GM04504 (cell line): ENCODE results near the gene MORC2.

Source experiments
- DNase-seq: peaks from one replicate; pipeline ENCODE4 v3.0.0-alpha.2; 2012; ENCODE audit warnings: low read depth

Gene MORC2

DNA sequence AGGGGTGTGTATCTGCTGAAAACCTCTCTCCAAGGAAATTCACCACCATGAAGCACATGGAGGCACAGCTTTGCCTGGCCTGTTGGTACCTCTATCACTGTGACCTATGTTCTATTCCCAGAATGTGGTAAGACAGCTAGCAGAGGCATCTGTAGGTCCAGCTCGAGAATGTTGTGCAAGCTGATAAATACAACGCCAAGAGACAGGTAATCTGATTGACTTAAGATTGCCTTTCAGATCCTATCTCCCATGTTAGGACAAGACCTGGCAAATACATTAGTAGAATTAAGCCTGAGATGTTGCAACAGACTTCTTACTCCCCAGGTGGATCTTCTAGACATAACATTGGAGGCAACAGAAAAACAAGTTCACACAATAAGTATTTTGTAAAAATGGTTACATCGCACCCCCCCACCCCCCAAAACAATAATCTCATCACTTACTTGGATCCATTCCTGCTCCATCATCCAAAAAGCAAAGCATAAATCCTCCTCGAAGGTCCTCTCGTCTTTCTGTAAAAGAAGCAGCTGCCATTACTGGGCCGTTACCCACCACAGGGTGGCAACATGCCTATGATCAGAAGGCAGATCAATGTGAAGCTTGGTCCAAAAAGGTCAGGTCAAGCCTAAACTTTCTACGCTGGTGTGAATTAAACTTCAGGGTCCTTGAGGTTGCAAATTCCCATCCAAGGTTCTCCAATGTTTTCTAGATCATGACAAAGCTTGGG lies 18.5 kb downstream of the MORC2 start:
- no peak for DNase-seq

DNA sequence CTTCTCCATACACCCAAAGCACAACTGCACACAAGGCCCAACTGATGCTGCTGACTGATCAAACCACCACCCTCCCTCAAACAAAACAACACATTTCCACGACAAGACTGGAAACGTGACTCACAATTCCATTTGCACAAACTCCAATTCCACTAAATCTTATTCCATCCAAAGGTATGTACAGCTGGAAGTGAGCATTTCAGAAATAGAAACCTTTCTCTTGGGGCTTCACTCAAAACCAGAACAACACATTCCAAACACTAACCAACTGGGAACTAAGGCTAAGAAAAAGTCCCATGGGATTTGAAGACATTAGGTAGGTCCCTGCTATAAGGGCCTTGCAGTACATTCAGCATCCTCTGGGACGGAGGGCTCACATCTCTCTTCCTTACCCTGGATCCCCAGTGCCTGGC lies 19.6 kb downstream of the MORC2 start:
- peak; percentile 20 for DNase-seq

DNA sequence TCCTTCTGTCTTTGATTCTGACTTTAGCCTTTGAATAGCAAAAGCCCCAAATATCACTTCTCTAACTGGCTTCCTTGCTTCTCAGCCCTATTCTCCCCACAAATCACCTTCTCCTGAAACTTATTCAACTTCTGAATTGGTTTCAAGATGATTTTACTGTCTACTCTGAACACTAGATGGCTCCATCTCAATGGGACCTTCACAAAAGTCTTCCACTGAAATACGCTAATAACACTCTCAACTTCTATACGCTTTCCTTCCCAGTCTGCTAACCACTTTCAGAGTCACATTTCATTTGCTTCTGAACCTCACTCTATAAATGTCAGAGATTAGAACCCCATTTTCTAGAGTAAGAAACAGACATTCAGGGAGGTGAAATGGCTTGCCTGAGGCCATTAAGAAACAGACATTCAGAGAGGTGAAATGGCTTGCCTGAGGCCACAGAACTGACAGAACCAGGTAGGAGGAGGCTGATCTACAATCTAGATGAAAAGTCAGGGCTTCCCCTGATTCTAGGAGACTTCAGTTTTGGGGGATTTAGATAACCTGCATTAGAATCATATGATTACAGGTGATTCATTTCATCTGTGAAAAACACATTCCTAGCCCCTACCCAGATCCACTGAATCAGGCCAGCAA lies 20.6 kb downstream of the MORC2 start:
- DNase-seq: peak; percentile 37

DNA sequence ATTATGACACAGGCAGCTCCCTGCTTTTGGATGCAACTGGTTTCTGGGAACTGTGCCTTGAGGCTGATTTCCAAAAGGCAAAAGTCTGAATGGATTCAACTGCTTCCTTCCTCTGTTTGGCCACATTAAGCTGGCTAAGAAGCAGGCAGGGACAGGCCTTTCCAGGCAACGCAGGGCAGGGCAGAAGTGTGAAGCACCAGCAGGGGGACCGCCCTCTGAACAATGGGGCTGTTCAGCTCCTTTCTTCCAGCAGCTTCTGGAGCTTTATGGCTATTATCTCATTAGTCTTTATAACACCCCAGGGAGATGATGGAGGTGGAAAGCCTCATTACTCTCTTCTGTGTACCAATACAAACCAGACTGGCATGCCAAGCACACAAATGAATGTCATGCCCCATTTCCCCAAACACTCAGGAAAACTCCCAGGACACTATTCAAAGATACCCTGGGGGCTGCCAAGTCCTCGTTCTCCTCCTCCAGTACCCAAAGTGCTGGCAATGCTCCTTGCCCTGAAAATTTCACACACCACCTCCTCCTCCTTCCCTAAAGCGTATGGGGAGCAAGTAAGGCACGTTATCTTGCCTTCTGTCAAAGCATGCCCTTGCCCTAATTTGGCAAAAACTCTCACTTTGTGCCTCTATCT lies 21.3 kb downstream of the MORC2 start:
- no peak for DNase-seq

DNA sequence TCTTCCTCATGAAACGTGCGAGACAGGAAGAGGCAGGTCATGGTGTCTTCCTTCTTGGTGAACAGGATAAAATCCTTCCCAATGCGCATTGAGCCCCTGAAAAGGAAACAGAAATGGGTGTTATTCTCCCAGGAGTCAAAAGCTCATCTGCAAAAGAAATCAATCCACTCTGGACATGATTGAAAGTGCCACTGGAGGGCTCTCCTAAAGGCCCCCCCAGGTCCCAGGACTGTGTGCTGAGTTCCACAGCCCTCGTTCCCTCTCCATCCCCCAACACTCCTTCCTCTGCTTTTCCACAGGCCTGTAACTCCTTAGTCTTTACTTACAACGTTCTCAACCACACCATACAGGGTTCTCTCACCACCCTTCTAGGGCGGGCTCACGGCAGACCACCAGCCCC lies 22.2 kb downstream of the MORC2 start:
- no peak for DNase-seq

DNA sequence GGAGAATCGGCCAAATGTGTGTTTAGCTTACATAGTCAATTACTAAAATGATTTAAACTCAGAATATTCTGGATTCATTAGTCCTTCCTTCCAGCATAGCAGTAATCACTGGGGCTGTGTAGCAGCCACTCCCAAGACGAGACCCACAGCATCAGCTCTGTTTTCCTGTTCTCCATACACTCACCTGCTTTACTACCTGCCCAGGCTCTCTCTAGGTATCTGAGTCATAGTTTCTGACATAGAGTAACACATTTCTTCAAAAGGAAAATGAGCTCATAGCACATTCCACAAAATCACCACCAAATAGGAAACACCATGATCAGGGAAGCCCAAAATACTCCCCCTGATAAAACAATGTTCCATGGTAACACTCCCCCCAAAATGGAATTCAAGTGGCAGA lies 22.9 kb downstream of the MORC2 start:
- DNase-seq: no peak

DNA sequence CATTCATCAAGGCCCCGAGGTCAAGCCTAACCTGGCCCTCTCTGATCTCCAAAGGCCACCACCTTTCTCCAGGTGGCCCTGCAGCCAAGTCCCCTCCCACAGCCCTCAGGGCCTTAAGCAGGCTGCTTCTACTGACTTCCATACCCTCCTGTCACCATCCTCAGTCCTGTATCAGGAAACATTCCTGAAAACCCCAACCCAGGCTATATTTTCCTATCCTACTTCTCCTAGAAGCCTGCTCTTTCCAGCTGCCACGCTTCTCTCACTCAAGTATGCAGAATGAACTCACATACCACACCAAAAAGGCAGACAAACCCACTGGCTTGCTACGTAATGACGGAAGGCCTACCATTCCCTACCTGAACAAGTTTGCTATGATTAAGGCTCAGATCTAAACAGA lies 23.6 kb downstream of the MORC2 start:
- no peak for DNase-seq

DNA sequence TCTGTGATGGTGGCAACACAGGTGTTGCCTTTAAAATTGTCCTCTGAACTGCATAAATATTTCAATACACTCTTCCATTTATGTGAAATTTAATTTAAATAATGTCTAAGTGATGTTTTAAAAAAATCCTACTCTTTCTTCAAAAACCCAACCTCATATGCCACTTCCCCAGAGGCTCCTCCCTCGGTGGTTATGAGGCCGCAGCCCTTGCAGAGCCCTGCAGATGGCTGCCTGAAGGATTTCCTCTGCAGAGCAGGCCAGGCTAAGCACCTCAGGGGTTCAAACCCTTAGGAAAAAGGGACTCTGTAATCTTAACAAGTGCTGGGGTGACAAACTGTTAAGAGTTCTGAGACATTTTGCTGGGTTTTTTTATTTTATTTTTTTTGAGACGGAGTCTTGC lies 25.2 kb downstream of the MORC2 start:
- no peak for DNase-seq

DNA sequence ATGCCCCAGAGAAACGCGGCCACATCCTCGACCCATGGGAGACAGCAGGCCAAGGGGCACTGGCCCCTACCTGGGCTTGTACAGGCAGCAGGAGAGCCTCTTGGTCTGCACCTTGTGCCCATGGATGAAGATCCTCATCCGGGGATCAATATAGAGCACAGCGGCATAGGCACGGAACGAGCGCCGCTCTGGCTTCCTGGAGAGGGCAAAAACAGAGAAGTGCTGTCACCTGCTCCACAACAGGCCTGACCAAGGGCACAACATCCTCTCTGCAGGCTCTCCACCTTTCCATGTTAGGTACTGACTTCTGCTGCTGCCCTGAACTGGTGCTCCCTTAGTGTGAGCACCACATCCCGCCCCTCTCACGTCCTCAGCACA lies 27.2 kb downstream of the MORC2 start:
- DNase-seq: no peak

DNA sequence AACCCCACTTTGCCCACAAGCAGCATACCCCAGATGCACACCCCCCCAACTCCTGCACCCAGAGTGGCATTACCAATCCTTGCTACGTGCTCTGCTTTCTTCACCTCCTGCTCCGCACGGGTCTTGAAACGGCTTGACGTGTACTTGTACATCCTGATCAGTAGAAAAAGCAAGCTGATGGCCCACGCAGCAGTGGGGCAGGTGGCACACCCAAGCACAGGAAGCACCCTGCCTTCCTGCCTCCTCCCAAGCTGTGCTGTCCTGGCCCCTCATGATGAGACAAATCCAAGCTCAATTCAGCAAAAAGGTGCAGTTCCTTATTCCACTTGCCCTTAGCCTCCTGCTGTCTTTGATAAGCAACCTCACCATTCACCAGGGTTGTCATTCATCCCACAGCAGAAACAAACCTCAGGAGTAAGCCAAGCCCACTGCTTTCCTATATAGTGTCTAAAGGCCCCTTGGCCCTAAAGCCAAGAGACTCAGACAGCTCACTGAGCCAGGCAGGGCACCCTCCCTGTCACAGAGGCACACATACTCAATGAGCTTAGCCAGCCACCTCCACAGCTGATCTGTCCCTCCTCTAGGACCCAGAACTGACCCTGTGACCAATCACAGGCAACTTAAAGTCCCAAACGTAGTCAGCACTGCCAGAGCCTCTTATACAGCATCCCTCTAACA lies 27.8 kb downstream of the MORC2 start:
- no peak for DNase-seq

DNA sequence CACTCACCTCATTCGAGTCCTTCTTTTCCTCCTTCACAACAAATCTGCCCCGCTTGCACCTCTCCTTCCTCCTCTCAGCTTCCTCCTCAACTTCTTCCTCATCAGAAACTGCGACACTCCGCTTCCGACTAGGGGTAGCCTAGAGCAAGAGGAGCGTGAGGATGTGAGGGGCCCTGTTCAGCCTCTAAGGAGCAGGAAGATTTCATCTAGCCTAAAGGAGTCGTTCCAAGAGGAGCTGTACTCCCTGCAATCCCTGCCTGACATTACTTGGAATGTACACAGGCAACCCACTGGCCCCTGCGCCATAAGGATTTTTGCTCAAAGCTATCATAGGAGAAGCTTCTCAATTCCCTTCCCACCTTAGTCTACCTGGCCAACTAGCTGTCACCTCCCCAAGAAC lies 34.5 kb downstream of the MORC2 start:
- DNase-seq: no peak

DNA sequence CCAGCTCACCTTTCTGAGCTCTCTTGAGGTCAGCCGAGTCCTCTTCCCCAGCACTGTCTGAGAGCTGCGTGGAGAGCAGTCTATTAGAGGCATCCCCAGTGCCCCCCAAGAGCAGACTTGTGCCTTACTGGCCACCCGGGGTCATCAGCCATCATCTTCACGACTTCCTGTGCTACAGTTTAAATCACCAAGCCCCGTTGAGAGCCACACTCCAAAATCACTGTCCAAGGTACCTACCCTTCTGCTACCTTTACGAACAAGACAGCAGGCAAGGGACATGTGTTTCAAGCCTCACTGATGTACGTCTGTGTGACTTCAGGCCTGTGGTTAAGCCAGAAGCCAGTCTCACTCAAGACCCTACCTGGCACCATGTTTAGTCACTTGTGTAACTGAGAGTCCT lies 35.1 kb downstream of the MORC2 start:
- DNase-seq: no peak

DNA sequence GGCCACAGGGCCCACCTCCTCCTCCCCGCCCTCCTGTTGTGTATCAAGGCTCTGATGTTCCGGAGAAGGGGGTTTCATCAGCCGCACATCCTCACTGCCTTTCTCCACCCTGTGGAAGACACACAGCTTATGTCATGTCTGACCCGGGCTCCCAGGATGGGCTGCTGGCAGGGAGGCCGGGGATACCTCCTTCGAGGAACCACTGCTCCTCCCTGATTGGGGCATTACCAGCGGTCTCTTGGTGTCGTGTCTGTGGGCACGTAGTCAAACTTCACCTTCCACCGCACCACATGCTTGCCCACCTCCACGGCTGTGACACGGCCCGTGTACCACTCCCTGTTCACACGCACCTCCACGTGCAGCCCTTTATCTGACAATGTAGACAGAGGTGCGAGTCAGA lies 35.9 kb downstream of the MORC2 start:
- DNase-seq: no peak

DNA sequence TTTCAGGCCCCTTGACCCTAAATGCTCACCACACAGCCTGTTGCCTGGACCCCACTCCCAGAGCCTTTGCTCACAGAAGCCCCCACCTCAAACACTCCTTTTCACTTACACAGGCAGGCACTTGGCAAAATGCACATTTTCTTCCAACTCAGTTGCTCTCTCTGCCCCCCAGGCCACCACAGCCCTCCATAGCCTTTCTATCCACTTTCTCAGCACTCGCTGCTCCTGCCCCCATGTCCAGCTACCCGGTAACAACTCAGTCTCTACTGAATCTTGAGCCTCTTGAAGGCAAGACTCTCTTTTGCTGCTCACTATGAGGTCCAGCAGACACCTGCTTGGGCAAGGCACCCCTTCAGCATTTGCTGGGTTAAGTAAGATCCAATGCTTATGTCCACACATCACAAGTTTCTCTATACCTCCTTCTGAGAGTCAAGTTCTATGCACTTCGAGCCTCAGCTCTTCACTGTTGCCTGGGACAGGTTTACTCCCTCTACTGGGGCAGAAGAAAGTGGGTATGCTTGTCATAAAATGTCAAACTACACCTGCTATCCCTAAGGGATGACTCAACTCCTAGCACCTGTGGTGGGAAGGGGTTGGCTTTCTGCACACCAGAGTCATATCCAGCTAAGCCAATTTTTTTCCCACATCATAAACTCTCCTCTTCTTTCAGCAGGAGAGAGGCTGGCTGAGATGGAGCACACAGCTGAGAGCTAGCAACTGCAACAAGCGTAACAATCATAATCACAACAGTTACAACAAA lies 36.9 kb downstream of the MORC2 start:
- no peak for DNase-seq

DNA sequence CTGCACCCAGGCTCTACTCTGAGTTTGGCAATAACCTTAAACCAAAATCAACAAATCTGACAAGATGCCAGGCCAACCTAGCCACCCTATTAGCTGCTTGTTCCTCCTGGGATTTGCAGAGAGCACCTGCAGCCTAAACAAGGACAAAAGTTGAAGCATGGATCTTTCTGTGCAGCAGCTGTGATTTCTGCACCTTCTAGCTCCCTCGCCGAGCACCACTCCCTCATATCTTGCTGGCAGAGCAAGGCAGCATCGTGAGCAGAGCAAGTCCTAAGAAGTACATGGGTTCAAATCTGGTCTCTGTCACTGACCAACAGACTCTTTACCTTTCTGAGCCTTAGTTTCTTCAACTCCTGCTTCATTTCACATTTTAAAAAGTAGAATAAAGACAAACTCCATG lies 38.3 kb downstream of the MORC2 start:
- no peak for DNase-seq

DNA sequence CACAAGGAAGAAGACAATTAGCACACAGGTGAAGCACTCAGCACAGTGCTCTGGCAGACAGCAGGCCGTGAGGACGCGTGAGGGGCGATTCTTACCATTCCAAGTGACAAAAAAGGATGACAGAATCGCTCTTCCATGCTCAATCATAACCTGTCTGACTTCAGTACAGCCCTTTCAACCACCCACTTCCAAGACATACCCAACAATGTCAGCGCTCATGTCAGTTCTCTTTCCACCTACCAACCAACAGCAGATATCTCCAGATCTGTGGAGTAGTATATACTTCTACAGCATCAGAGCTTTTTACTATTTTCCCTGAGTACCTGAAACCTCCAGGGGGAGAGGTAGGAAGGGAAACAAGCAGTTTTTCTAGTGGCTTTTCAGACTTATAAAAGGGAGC lies 40.2 kb downstream of the MORC2 start:
- no peak for DNase-seq

DNA sequence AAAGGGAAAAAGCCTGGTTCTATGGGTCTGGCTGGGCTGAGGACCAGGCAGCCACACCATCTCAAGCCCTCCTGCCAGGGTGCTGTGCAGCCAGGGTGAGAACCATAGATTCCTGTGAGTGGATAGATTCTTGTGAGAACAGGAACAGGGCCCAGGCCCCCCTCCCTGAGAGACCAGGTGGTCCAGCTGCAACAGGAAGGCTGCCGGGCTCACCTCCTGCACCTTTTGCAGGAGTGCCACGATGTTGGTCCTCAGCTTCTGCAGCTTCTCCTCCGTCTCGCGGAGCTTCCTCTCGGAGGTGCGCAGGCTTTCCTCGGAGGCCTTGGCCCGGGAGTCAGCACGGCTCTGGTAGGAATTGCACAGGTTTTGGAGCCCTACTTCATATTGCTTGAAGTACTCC lies 40.8 kb downstream of the MORC2 start:
- no peak for DNase-seq

DNA sequence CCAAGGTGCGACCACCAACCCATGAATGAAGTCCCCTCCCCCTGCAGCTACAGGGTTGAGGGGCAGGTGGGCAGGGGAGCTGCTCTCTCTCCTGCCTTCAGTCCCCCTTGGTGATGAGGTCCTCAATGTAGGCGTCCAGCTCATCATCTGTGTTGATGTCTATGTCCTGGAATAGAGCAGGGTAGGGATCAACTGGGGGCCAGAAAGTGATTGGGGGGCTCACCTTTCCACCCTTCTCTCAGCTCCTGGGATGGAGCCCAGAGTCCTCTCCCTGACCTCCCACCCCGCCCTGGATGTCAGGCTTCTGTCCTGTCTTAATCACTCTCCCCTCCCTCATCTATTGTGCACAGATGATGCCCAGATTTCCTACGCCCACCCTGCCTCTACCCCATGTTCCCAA lies 41.9 kb downstream of the MORC2 start:
- DNase-seq: no peak

DNA sequence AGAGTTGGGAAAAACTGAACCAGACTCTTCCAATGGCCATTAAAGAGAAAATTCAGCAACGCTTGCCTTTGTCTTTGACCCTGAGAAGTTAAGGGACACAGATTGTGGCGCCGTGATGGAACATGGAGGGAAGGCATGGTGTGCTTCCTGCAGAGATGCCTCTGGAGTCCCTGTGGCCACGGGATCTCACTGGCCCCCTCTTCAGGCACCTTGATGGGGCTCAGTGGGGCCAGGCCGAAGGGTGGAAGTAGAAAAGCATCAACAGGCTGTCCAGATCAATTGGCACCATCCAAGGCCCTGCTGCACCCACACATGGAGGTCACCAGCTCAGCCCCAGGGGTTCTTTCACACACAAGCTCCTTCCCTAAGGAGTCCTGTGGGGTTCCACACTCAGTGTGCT lies 42.9 kb downstream of the MORC2 start:
- no peak for DNase-seq

DNA sequence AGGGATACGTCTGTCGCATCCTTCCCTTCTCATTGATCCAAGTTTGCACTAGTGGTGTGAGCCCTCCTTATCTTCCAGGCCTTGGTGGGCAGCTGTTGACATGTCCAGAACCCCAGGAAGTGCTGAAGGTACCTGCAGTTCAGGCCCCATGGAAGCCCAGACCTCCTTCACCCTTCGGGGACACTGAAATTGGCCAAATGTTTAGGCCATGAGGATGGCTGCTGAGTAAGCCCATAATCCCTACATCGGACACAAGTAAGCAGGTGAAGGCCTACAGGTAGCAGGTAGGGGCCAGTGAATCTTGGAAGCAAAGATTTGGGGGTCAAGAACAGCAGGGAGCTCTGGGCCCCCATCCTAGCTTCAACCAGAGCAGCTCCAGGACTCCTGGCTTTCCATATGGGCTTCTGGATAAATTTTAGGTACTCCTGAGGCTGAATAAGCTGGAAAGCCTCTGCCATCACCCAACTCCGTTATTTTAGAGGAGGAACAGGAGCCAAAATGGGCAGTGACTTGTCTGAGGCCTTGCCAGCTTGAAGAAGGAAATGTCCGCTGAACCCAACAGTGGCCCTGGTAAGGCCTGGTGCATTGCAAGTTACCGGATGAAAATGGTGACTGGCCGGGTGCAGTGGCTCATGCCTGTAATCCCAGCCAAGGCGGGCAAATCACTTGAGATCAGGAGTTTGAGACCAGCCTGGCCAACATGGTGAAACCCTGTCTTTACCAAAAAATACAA lies 45.2 kb downstream of the MORC2 start:
- DNase-seq: no peak

DNA sequence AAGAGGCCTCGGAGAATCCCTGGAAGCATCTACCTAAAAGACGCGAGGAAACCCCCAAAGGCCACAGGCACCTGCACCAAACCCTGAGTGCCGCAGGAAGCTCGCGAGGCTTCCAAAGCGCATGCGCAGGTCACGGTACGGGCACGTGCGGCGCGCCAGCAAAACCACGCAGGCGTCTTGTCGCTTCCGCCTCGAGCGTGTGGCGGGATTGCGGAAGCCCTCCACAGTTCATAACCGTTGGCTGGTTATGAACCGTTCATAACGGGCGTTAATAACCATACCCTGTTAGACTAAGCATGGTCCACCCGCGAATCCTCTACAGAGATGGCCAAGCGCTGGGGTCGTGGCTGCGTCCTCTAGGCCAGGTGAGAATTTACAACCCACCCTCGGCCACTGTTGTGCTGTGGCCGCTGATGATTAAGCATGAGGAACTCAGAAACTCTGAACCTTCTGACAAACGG lies 46.4 kb downstream of the MORC2 start:
- peak; percentile 7 for DNase-seq

DNA sequence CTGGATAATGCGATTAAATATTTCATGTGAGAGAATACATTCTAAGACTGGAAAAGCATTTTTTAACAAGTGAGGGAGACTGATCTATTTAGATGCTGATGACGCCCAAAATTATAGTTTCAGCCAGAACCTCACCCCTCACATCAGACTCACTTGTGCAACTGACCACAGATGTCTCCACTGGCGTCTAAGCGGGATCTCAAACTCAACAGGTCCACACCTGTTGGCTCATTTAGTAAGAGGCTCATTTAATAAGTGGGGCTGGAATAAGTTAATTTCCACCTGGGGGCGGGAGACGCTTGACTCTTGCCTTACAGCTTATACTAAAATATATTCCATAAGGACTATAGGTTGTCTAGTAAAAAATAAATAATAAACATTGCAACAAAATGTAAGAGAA lies 47.5 kb downstream of the MORC2 start:
- no peak for DNase-seq
